ENCODE results near the gene CELF2.
A peak's percentile ranks its signal among the peaks of the same experiment; 100 is the strongest.

Gene CELF2

GRCh38 chr10:11009471-11010308 is 8.0 kb upstream of the CELF2 start:
- TF ChIP-seq, protein P1, sequence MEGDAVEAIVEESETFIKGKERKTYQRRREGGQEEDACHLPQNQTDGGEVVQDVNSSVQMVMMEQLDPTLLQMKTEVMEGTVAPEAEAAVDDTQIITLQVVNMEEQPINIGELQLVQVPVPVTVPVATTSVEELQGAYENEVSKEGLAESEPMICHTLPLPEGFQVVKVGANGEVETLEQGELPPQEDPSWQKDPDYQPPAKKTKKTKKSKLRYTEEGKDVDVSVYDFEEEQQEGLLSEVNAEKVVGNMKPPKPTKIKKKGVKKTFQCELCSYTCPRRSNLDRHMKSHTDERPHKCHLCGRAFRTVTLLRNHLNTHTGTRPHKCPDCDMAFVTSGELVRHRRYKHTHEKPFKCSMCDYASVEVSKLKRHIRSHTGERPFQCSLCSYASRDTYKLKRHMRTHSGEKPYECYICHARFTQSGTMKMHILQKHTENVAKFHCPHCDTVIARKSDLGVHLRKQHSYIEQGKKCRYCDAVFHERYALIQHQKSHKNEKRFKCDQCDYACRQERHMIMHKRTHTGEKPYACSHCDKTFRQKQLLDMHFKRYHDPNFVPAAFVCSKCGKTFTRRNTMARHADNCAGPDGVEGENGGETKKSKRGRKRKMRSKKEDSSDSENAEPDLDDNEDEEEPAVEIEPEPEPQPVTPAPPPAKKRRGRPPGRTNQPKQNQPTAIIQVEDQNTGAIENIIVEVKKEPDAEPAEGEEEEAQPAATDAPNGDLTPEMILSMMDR (IDR thresholded peaks at IDR 0.05; ENCODE audit: low read depth, low read length, missing control alignments): no peak
- no peak overlapping the region for H3K4me3 ChIP-seq (ENCODE audit: low read depth, low read length)
- in situ Hi-C loops (cut with HindIII; ENCODE audit: low sequenced_read_pairs): no loop called here
- DNase-seq (ENCODE audit: low read depth): peak; percentile 6

- H3K4me3 ChIP-seq (ENCODE audit: low read depth, low read length): no peak overlapping the region
- in situ Hi-C loops (cut with HindIII; ENCODE audit: low sequenced_read_pairs): no loop called here
- TF ChIP-seq, protein P1 (IDR thresholded peaks at IDR 0.05; ENCODE audit: low read depth, low read length, missing control alignments): no peak
- no peak for DNase-seq (ENCODE audit: low read depth)
Measured at GRCh38 chr10:11010582-11010981, 7.1 kb upstream of the CELF2 start.

- H3K4me3 ChIP-seq (ENCODE audit: low read depth, low read length): no peak overlapping the region
- in situ Hi-C loops (cut with HindIII; ENCODE audit: low sequenced_read_pairs): no loop called here
- DNase-seq (ENCODE audit: low read depth): no peak
- TF ChIP-seq, protein P1 (IDR thresholded peaks at IDR 0.05; ENCODE audit: low read depth, low read length, missing control alignments): no peak
Measured at GRCh38 chr10:11011436-11011835, 6.2 kb upstream of the CELF2 start.

DNA sequence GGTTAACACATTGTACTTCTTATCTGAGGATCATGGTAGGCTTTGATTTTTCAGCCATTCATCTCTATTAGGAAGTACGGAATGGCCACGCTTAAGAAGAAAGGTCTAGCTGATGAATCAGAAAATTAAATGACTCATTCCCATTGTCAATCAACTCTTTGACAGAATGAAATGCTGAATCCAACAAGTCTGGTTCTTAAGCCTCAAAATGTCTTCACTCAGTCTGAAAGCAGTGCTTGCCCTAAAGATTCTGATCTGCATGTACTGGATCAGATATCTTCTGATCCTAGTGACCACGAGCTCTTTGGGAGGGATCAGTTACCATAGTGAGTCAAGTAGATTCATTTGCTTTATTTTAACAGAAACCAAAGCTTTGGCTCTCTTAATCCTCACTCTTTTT is 5.7 kb upstream of the CELF2 start:
- H3K4me3 ChIP-seq (ENCODE audit: low read depth, low read length): no peak overlapping the region
- in situ Hi-C loops (cut with HindIII; ENCODE audit: low sequenced_read_pairs): no loop called here
- no peak for DNase-seq (ENCODE audit: low read depth)
- TF ChIP-seq, protein P1 (IDR thresholded peaks at IDR 0.05; ENCODE audit: low read depth, low read length, missing control alignments): no peak

GRCh38 chr10:11012421-11013295 is 5.0 kb upstream of the CELF2 start:
- DNase-seq (ENCODE audit: low read depth): no peak
- H3K4me3 ChIP-seq (ENCODE audit: low read depth, low read length): no peak overlapping the region
- in situ Hi-C loops (cut with HindIII; ENCODE audit: low sequenced_read_pairs): no loop called here
- TF ChIP-seq, protein P1 (IDR thresholded peaks at IDR 0.05; ENCODE audit: low read depth, low read length, missing control alignments): no peak

DNA sequence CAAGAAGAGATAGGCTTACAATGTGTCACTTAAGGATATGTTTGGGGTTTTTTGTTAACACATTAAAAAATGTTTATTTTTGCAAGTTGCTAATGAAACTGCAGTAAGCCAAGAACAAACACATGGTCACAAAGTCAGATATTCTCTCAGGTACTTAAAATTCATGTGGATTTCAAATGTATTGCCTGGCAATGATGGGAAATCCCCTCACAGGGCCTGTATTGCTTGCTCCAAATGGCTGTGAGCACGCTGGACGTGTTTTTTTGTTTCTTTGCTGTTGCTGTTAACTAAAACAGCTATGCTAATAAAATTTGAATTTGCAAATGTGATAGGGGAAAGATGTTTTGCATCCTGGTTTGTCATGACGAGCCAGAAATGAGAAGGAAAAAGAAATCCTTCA is 3.8 kb upstream of the CELF2 start:
- in situ Hi-C loops (cut with HindIII; ENCODE audit: low sequenced_read_pairs): no loop called here
- no peak overlapping the region for H3K4me3 ChIP-seq (ENCODE audit: low read depth, low read length)
- no peak for DNase-seq (ENCODE audit: low read depth)
- TF ChIP-seq, protein P1 (IDR thresholded peaks at IDR 0.05; ENCODE audit: low read depth, low read length, missing control alignments): no peak
